Hepatic stellate cell (primary cell): ENCODE measurements around the gene COL4A6.

Experiments used
- DNase-seq: peaks from one replicate; pipeline ENCODE4 v3.0.0; 2011; ENCODE audit warnings: low spot score

COL4A6 gene

GRCh38 chrX:108216919-108217571 lies 221.2 kb downstream of the COL4A6 start:
- DNase-seq: no peak

DNA sequence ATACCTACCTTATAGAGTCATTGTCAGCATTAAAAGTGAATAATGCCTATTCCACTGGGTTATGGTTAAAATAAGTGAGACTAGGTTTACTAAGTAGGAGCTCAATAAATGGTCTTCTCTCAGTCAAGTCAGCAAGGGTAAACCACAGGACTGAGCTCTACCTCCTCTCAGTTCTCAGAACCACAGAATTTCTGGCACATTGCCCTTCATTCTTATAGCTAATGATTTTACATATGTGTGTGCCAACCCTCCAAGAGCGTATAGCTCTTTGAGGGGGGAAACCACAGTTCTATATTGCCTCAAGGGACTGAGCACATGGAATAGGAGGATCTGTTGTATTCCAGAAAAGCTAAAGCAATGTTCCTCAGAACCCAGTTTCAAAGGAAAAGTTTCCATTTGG lies 221.8 kb downstream of the COL4A6 start:
- DNase-seq: no peak

GRCh38 chrX:108211301-108211700 lies 226.9 kb downstream of the COL4A6 start:
- DNase-seq: no peak

- DNase-seq: no peak
Observed at GRCh38 chrX:108209006-108209554, 229.1 kb downstream of the COL4A6 start.

DNA sequence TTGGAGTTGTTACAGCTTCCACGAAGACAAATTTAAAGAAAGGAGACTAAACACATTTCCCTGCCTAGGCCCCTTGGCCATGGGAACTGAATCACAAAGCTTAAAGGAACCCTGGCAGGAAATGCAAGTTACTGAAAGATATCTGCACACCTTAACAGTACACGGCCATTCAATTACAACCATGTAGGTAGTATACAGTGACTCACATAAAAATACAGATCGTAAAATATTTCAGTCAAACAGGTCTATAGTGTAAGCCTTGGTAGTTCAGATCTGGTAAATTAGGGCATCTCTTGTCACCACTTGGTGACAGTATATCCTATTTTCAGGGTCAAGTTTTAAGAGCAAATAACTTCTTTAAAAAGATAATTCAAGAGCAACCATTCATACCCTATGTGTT lies 234.7 kb downstream of the COL4A6 start:
- DNase-seq: no peak

DNA sequence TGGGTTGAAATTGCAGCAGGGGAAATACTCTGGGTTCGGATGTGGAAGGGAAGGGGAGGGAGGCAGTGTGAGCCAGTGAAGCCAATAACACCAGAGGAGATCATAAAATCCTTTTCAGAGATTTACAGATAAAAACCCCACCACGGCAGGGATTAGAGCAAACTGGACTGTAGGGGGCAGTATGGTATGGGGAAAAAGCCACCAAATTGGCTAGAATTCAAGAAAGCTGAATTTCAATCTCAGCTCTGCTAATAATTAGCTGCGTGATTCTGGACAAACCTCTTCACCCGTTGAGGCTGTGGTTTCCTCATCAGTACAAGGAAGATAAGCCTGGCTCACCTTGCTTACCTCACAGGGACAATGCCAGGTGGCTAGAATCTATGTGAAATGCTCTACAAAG lies 238.5 kb downstream of the COL4A6 start:
- DNase-seq: no peak

DNA sequence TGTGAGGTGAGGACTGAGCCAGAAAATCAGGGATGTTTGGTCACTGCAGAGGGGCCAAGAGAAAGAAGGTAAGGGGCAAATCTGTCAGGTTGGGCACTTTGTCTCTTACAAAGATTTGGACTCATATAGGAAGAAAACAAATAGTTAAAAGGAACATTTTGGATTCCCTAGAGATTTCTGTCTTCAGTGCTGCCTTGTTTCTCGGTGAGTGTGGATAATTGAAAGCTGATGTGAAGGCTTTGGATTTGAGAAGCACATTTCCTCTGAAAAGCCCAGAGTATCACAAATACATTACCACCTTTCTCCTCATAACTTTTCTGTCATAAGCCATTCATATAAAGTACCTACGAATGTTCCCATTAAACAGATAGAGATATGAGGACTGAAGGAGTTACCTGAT lies 239.2 kb downstream of the COL4A6 start:
- no peak for DNase-seq

GRCh38 chrX:108198420-108198819 lies 239.8 kb downstream of the COL4A6 start:
- no peak for DNase-seq

DNA sequence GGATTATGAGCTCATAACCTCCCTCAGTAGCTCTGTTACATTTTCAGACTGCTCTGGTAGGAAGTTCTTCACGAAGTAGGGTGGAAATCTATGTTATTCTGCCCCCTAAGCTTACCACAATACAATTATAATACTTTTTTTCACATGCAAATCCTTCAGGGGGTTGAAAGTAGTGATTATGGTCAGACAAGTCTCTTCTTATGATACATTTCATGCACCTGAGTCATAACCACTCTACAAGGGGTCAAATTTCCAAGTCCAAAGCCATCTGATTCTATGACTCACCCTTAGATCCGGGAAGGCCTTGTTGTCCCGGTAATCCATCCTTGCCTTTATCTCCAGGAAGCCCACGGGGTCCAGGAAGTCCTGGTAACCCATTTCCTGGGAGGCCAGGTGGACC lies 251.4 kb downstream of the COL4A6 start:
- DNase-seq: peak; percentile 51

GRCh38 chrX:108178143-108178498 lies 260.1 kb downstream of the COL4A6 start:
- no peak for DNase-seq

- DNase-seq: no peak
Observed at GRCh38 chrX:108177351-108178142, 260.7 kb downstream of the COL4A6 start.

DNA sequence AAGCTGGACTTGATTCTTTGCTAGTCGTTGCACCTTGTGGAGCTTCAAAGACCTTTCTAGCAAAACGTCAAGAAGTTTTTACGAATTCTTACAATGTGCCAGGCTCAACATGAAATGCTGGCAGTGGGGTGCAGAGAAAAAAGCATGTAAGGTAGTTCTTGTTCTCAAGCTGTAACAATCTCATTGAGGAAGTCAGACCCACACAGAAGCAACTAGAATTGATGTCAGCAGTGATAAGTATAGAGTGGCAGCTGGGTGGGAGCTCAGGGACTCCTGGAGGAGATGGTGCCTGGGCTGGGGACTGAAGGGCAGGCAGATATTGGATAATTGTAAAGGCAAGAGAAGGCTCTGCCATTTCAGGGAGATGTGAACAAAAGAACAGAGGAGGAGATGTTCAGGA lies 264.3 kb downstream of the COL4A6 start:
- no peak for DNase-seq

DNA sequence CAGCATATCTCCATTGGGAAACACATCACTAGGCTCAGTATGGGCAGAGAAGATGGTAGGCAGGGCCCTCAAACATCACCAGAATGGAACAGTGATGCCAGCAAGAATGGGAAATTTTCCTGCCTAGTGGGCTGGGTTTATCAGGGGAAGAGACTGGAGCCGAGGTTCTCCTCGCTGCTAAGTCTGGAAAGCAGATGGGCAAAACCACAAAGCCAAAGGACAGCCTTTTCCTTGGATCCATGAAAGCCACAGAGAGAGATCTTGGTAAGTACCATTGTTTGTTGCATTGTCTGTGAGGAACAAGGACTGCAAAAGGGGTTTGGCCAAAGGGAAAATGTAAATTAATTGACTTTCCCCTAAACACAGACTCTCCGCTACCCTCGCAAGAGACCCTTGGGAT lies 266.6 kb downstream of the COL4A6 start:
- no peak for DNase-seq

DNA sequence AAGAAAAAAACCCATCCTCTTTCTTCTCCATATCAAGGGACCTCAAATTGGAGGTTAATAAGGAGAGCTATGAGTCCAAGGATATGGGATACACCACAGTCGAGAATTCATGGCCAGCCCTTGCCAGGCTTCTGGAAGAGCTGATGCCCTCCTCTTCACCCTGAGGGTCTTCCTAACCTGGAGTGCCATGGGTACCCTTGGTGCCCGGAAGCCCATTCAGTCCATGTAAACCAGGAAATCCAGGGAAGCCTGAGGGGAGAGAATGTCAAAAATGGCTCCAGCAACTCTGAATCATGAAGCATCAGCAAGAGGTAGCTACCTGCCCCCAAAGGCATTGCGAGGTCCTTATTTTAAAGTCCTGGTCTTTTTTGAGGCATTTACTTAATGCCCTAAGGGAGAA lies 268.5 kb downstream of the COL4A6 start:
- no peak for DNase-seq

- no peak for DNase-seq
Observed at GRCh38 chrX:108168961-108169740, 269.1 kb downstream of the COL4A6 start.

- DNase-seq: peak; percentile 34
Observed at GRCh38 chrX:108167211-108167872, 270.9 kb downstream of the COL4A6 start.

DNA sequence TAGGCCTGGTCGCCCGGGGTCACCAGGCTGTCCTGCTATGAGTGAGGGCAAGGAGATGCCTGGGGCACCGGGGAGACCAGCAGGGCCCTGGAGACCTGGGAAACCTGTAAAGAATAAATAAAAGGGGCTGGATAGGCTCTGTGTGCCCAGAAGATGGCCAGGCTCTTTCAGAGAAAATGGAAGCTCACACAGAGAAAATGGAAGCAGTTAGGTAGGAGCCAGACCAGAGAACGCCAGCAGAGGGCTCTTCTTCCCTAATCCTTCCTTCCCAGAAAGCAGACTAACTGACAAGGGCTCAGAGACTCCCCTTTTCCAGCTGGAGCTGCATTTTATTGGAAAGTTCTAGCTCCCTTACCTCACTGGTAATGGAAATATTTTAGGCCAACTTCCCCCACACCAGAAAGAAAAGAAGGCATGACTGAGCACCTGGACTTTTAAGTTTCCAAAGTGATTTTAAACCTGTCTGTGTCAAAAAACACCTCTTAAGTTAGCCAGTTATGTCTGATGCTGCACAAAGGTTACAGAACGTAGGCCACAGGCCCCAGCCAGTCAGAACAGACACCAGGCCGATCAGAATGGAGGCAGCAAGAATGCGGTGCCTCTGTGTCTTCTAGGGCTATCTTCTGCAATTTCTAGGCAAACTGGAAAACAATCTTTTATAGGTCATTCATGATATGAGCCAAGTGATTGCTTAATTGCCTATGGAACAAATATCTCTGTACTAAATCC lies 272.7 kb downstream of the COL4A6 start:
- DNase-seq: peak; percentile 28

DNA sequence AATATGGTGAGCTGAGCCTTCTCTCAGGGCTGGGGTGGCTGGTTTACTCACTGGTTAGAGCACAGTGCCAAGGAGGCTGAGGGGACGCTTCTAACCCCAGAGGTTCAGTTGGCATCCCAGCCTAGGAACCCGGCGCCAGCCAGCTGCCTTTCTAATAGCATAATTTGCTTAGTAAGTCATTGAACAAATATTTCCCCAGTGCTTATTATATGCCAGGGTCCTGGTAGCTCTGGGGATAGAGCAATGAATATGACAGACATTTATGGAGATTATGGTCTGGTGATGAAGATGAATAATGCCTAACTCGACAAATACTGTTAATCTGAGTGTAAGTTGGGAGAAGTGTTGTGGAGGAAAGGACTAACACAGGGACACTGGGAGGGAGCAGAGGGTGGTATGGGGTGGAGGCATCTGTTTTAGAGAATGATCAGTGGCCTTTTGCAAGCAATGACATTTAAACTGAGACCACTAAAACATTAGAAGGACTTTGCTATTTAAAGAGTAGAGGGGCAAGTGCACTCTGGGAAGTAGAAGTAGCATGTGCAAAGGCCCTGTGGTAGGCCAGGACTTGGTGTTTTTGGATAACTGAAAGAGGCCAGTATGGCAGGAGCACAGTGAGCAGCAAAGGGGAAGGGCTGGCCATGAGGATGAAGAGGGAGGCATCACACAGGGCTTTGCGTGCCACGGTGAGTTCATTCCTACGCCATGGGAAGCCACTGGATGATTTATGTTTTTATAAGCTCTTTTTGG lies 274.7 kb downstream of the COL4A6 start:
- DNase-seq: no peak

DNA sequence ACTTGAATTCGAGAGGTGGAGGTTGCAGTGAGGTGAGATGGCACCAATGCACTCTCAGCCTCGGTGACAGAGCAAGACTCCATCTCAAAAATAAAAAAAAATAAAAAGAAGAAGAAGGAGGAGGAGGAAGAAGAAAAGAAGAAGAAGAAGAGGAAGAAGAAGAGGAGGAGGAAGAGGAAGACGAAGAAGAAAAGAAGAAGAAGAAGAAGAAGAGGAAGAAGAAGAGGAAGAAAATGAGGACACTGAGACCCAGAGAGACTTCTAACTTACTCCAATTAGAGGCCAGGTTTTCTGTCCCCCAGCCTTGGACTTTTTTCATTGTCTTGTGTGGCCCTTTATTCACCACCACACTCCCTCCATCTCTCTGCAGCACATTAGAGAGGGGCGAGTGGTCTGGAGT lies 276.0 kb downstream of the COL4A6 start:
- no peak for DNase-seq

GRCh38 chrX:108160309-108160708 lies 277.9 kb downstream of the COL4A6 start:
- DNase-seq: no peak
